ENCODE measurements around the gene MOV10L1.

MOV10L1 gene

GRCh38 chr22:50148991-50149721 lies 59.4 kb downstream of the MOV10L1 start:
- no peak for FAIRE-seq
- DNase-seq (ENCODE audit: insufficient read length, low spot score) = peak; percentile 76
- peak; percentile 86 for TF ChIP-seq CTCF (IDR thresholded peaks at IDR 0.05; ENCODE audit: insufficient read depth, missing control alignments)

- FAIRE-seq (no peak), DNase-seq (ENCODE audit: insufficient read length, low spot score) (no peak)
- TF ChIP-seq CTCF (IDR thresholded peaks at IDR 0.05; ENCODE audit: insufficient read depth, missing control alignments) = no peak
Observed at GRCh38 chr22:50150161-50151129, 60.6 kb downstream of the MOV10L1 start.

GRCh38 chr22:50151571-50152537 lies 62.0 kb downstream of the MOV10L1 start:
- TF ChIP-seq CTCF (IDR thresholded peaks at IDR 0.05; ENCODE audit: insufficient read depth, missing control alignments) = no peak
- FAIRE-seq = no peak

GRCh38 chr22:50153056-50153755 lies 63.4 kb downstream of the MOV10L1 start:
- FAIRE-seq (no peak), DNase-seq (ENCODE audit: insufficient read length, low spot score) (no peak)
- TF ChIP-seq CTCF (IDR thresholded peaks at IDR 0.05; ENCODE audit: insufficient read depth, missing control alignments) = no peak

More at GRCh38 chr22:50151571-50152537, 62.0 kb downstream of the MOV10L1 start:
- DNase-seq (ENCODE audit: insufficient read length, low spot score) = no peak

GRCh38 chr22:50153756-50154140 lies 63.9 kb downstream of the MOV10L1 start:
- FAIRE-seq = no peak

More at GRCh38 chr22:50153756-50154140, 63.9 kb downstream of the MOV10L1 start:
- no peak for DNase-seq (ENCODE audit: insufficient read length, low spot score)
- no peak for TF ChIP-seq CTCF (IDR thresholded peaks at IDR 0.05; ENCODE audit: insufficient read depth, missing control alignments)

All from D721Med (cell line).